HG03175 (cell line): Measurements from ENCODE around the gene MEF2C.

Source experiments
- ATAC-seq: cut with Tn5 transposase; IDR thresholded peaks from one replicate; pipeline ENCODE4 v1.9.1; 2021; ENCODE audit warnings: mild to moderate bottlenecking, moderate library complexity; ENCODE audit not compliant: unreplicated experiment

The MEF2C gene

GRCh38 chr5:88769165-88769564 lies 113.8 kb downstream of the MEF2C start:
- no peak for ATAC-seq

DNA sequence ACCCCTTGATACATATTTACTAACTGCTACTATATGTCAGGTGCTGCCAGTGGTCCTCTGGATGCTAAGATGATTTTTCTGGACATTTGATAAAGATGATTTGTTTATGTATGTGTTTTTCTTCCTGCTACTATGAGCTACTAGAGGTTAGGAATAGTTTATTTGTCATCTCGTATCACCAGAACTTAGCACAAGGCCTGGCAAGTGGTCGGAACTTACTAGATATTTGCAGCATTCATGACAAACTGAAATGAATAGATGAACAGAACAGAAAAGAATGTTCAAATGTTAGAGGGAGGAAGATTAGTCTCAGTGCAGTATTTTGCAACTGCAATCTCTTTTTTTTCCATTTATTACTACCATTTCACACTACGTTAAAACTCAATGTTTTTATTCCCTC lies 114.6 kb downstream of the MEF2C start:
- ATAC-seq: no peak

GRCh38 chr5:88765798-88766197 lies 117.2 kb downstream of the MEF2C start:
- no peak for ATAC-seq

DNA sequence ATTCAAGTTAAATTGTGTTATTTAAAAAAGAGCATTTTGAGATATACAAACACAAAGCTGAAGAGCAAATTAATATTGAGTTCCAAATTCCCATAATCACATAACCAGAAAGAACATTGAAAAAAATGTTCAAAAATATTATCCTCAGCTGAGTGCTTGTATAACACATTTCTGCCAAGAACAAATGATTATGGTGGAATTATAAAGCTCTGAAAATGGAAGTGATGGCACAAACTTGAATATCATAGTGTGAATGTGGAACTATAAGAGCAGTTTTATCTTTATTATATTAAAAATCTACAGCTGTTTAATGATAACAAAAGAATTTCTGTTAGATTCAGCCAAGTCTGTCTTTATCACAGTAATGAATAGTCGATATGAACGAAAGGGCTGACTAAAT lies 117.8 kb downstream of the MEF2C start:
- ATAC-seq: no peak

- no peak for ATAC-seq
These were observed 121.0 kb downstream of the MEF2C start for GRCh38 chr5:88761939-88762338.

GRCh38 chr5:88761269-88761850 lies 121.6 kb downstream of the MEF2C start:
- ATAC-seq: no peak

DNA sequence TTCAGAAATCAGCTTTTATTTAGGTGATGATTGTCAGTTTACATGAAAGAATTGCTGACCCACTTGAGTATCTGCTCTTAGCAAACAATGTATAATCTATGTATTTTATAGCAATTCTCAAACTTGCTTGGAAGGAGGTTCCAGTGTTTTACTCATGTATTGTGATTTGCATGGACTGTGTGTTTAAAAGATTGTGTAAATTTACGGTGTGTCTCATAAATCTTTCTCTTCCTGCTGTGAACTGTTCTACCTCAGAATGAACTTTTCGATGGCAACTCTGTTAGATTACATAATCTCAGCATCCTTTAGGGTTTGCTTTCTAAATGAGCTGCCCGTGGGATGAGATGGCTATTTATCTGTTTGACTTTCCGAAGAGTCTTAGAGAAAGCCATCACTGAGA lies 122.5 kb downstream of the MEF2C start:
- no peak for ATAC-seq

DNA sequence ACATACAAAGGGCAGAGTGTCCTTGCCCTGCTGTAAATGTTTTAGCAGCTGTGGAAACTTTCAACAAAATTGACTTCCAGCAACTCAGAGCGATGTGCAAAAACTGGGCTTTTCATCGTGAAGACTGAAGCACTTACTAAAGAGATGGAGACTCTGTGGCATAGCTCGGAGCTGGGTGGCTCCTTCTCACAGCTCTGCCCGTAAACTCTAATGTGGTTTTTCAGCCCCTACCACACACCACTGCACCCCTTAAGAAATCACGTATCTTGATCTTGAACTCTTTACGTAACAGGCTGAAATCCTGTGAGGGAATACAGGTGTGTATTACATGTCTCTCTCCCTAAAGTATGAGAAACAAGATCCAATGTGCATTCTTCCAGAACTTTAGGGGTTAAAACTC lies 124.4 kb downstream of the MEF2C start:
- no peak for ATAC-seq

DNA sequence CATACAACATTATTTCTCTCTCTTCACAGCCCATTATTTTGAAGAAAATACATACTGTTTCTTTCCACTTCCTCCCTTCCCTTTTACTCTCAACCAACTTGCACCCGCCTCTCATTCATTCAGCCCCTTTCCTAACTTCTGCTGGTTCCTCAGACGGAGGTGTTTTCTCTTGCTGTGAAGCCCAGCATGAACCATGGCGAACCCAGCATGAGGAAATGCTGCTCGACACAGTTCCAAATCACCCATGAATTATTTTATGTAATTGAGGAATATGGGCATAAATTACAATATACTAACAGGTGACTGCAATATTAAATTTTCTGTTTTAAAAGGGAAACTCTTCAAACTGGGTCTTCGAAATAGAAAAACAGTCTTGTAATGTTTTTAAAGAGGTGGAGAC lies 124.8 kb downstream of the MEF2C start:
- no peak for ATAC-seq

DNA sequence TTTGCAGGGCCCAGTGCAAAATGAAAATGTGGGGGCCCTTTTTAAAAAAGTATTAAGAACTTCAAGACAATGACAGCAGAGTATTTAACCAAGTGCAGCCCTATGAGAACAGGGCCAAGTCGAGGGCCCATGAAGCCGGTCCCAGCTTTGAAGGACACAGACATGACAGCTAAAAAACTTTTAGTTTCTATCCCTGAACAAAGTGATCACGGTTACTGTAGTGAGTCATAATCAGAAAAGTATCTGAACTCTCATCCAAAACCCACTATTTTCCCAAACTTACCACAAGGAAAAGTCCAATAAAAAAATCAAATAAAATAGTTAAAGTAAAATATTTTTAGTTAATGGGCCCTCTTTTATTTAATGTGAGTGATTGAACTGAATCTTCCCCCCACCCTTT lies 126.0 kb downstream of the MEF2C start:
- no peak for ATAC-seq

- ATAC-seq: no peak
These were observed 134.3 kb downstream of the MEF2C start for GRCh38 chr5:88748666-88749065.

DNA sequence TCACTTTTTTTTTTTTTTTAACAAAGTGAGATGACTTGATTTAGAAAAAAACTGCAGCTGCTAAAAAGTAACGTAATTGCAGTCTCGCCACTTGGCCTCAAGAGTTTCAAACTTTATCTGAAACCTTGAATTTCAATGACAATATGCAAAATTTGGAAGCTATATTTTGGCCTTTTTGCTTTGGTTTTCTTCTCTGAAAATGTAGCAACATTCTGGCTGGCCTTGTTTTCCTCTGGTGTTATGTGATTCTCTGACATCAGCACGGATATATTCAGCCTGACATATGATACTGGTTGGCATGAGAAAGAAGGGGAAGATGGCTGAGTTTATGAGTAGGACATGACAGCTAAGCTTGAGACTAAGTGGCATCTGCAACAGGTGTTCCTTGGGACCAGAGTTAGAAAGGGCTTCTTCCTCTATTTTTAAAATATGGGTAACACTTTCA lies 136.5 kb downstream of the MEF2C start:
- peak; percentile 89 for ATAC-seq

DNA sequence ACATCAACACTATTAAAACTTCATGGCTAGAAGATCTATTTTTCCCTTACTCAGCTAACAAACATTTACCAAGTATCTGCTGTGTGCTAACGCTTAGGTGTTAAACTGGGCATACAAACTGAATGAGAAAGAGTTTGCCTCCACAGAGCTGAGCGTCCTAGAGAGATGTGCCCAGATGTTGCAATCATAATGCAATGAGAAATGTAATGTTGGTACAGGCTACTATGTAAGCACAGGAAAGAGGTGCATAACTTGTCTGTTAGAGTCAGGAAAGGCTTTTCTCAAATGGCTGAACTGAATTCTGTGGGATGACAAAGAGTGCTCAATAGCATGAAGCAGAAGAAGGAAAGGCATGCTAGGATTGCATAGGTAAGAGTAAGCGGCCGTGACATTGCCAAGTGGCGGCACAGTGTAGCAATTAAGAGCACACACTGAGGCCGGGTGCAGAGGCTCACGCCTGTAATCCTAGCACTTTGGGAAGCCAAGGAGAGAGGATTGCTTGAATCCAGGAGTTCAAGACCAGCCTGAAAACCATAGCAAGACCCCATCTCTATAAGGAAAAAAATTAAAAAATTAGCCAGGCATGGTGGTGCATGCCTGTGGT lies 137.8 kb downstream of the MEF2C start:
- no peak for ATAC-seq

DNA sequence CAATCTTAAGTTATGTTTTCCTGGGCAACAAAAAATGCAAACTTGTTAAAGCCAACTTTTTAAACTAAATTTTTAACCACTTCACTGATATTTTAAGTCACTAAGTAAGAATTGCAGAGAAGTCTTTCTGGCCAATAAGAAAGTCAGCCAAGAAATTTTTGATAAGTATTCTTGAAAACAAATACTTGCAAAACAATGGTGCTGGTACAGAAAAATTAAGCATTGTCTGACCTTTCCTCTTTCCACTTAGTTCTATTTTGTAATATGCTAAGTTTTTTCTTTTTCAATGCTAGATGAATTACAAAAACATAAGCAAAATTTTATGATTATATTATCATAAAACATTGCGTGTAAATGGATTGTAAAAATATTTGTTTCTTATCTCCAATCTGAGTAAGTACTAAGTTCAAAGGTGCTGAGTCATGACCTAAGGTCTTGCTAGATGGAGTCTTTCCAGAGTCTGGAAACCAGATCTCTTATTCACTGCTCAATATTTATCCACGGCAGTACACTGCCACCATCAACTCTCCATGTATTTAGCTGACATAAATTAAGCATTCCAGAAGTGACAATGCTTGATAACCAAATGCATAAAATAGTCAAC lies 139.7 kb downstream of the MEF2C start:
- ATAC-seq: no peak

DNA sequence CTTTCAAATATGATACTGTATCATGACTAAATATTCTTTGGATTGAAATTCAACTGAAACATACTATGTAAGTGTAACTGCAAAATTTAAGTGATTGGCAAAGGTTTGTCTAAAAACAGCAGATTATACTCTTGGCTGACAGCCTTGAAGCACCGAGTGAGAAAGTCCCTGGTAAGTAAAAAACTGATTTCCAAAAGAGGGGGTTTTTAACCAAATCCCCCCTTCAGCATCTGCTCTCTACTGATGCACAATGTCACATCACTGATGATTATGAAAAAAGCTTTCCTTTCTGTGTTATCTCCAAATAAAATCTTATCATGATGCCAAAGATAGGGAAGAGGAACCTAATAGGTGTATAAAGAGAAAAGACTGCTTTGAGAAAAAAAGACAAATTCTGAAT lies 141.0 kb downstream of the MEF2C start:
- no peak for ATAC-seq

- no peak for ATAC-seq
These were observed 142.3 kb downstream of the MEF2C start for GRCh38 chr5:88740604-88741185.

GRCh38 chr5:88736494-88736893 lies 146.5 kb downstream of the MEF2C start:
- peak; percentile 28 for ATAC-seq

GRCh38 chr5:88734983-88735382 lies 148.0 kb downstream of the MEF2C start:
- peak; percentile 16 for ATAC-seq

DNA sequence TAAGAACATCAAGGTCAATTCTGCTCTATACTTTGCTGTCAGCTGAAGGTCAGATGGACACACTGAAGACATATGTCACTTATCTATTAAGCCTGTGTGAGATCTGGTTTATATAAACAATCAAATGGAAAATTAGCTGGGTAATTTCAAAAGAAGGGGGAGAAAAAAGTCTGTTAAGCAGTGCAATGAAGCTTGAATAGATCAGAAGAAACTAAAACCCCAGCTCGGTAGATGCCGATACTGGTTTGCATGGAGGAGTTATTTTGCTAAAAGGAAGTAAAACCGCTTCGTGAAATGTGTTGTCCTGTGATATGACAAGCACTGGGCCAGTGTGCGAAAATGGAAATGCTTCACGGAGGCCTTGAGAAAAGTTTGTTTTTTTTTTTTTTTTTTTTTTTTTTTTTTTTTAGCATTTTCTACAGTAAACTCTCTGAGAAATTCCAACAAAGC lies 148.8 kb downstream of the MEF2C start:
- peak; percentile 63 for ATAC-seq

DNA sequence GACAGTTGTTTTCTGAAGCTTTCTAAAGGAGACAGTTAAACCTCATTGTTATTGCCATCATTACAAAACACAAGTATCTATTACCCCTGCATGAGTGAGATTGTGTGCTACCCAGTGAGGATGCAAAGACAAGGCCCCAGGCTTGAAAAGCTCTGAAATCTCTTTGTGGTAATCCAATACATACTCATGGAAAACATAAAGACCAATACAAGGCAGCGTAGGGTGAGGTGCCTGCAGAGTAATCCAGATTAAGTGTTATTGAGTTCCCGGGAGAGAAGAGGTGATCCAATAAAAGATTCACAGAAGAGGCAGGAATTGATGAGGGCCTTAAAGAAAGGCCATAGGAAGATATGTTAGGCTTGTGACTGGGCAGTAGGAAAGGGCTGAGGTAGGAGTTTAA lies 150.1 kb downstream of the MEF2C start:
- ATAC-seq: no peak

DNA sequence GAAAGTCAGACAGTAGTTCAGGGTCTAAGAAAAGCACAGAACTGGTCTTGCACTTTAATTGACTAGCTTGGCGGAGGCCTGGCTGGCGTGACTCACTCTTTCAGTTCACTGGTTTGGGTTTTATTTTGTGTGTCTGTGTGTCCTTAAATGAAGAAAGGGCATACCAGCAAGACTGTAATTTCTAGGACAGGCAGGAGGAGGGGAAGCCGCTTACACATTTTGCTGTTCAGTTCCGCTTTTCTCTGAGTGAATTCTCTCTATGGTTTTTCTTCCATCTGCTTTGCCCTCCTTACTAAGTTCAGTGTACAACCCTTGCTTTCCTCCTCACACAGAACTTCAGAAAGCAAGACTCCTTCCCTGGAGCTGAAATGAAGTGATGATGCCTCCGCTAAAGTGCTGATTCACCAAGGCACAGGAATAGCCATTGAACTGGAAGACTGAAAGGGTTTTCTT lies 150.8 kb downstream of the MEF2C start:
- ATAC-seq: peak; percentile 42

GRCh38 chr5:88729829-88730182 lies 153.2 kb downstream of the MEF2C start:
- ATAC-seq: no peak
